Smooth muscle cell (in vitro differentiated cells): ENCODE measurements around the gene ZNF709. TPM values are rescaled to one million over a fixed set of nuclear protein-coding genes. Genes with fewer than 3 reads are reported as not detected.
A peak's percentile ranks its signal among the peaks of the same experiment; 100 is the strongest.

Source experiments
- DNase-seq: peaks from one replicate; lab custom pipeline; 2025; ENCODE audit not compliant: unreplicated experiment; lab: John Stamatoyannopoulos, UW
- H2AFZ ChIP-seq: fragments of 200-600 bp; sonication (generic); 2 replicates; pipeline ENCODE4 v1.6.0; 2016; ENCODE audit warnings: antibody characterized with exemption, low read depth, mild to moderate bottlenecking
- H3F3A ChIP-seq: fragments of 200-600 bp; sonication (generic); 2 replicates; pipeline ENCODE4 v1.6.0; 2017; ENCODE audit warnings: antibody characterized with exemption, low read depth
- H3K27ac ChIP-seq: fragments of 200-600 bp; sonication (generic); 2 replicates; pipeline ENCODE4 v1.5.1; 2016; ENCODE audit warnings: low read depth, mild to moderate bottlenecking
- H3K27me3 ChIP-seq: fragments of 200-600 bp; sonication (generic); 2 replicates; pipeline ENCODE4 v1.6.1; 2016; ENCODE audit warnings: low read depth, mild to moderate bottlenecking
- H3K36me3 ChIP-seq: fragments of 200-600 bp; sonication (generic); 2 replicates; pipeline ENCODE4 v1.5.1; 2016; ENCODE audit warnings: low read depth
- H3K4me1 ChIP-seq: fragments of 200-600 bp; sonication (generic); 2 replicates; pipeline ENCODE4 v1.5.1; 2016; ENCODE audit warnings: low read depth
- H3K4me2 ChIP-seq: fragments of 200-600 bp; sonication (generic); 2 replicates; pipeline ENCODE4 v1.6.0; 2016; ENCODE audit warnings: mild to moderate bottlenecking
- H3K4me3 ChIP-seq: fragments of 200-600 bp; sonication (generic); 2 replicates; pipeline ENCODE4 v1.5.1; 2016; ENCODE audit warnings: mild to moderate bottlenecking
- H3K79me2 ChIP-seq: fragments of 200-600 bp; sonication (generic); 2 replicates; pipeline ENCODE4 v1.6.0; 2016; ENCODE audit warnings: low read depth, mild to moderate bottlenecking
- H3K9ac ChIP-seq: fragments of 200-600 bp; sonication (generic); 2 replicates; pipeline ENCODE4 v1.6.0; 2016; ENCODE audit warnings: low read depth
- H3K9me3 ChIP-seq: fragments of 200-600 bp; sonication (generic); replicated peaks from 2 replicates; pipeline ENCODE4 v1.5.1; 2016; ENCODE audit warnings: low read depth
- H4K20me1 ChIP-seq: fragments of 200-600 bp; sonication (generic); 2 replicates; pipeline ENCODE4 v1.6.0; 2016; ENCODE audit warnings: low read depth
- WGBS: methylation state at CpG from one replicate; pipeline ENCODE4 v1.1.7; 2016; ENCODE audit warnings: low lambda C conversion rate; 5-methylcytosine and 5-hydroxymethylcytosine counted together
- polyA plus RNA-seq: library from polyadenylated mRNA; unstranded; fragments of >200 nt; fragmentation: Nextera tagmentation; extraction: Ambion mirVana; gene quantifications from 2 replicates; pipeline ENCODE4 v1.2.1, GENCODE V29; 2016
- total RNA-seq: library from RNA; depleted of rRNA; stranded (reverse); fragments of >200 nt; gene quantifications from 2 replicates; pipeline ENCODE4 v1.2.3, GENCODE V29; 2014
- TF ChIP-seq, protein P1 (sequence below): fragments of 200-600 bp; sonication (generic); IDR thresholded peaks from 2 replicates; pipeline ENCODE4 v1.5.1; 2017; ENCODE audit warnings: borderline replicate concordance, mild to moderate bottlenecking, antibody characterized with exemption; ENCODE audit not compliant: insufficient read depth, poor library complexity, severe bottlenecking

Gene ZNF709
- total RNA-seq, result 1.2 and 4.0 TPM in 2 replicates
- 0.29 and 1.4 TPM in 2 replicates for polyA plus RNA-seq

DNA sequence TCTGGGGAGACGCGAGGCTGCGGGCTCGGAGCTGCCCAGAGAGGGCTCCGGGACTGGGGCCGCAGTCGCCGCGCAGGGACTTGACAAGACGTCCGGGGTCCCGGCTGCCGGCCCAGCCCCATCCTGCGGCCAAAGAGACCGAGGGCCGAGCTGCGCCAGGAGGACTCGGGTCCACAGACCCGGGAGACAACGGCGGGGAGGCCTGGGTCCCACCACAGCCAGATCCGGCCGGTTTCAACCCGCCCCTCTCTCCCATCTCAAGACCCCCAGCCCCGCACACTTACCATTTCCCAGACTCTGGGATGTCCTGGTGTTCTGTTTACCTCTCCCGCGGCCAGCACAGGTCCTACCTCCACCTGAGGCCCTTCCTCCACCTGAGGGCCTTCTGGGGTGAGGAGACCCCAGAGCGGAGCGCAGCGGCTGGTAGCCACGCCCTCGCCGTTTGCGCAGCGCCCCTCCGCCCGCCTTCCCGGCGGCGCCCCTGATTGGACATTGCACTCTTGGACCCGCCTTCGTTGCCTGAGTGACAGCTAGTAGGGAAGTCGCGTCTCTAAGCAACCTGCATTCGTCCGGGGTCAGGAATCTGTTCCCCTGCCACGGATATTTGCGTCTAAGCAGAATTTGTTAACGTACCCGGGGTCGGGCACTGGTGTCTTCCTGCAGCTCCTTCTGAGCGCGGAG lies at the start of gene ZNF709:
Gene ZNF709, minus strand, starts transcription at position 446 of the 681 bp plus-strand sequence. Its CDS starts 159 bp downstream, at position 287.
- peak within 1 kb of the TSS; percentile 96 for H2AFZ ChIP-seq
- H4K20me1 ChIP-seq, result peaks cover 16% of the 10 kb centered on the region
- H3K4me1 ChIP-seq, result peaks cover 16% of the 10 kb centered on the region
- peak within 1 kb of the TSS; percentile 98 for H3K4me3 ChIP-seq
- H3F3A ChIP-seq, result no peaks in the 10 kb centered on the region
- DNase-seq, result peak; percentile 53
- H3K9me3 ChIP-seq, result no peaks in the 10 kb centered on the region
- peak within 1 kb of the TSS; percentile 92 for H3K4me2 ChIP-seq
- TF ChIP-seq, protein P1, sequence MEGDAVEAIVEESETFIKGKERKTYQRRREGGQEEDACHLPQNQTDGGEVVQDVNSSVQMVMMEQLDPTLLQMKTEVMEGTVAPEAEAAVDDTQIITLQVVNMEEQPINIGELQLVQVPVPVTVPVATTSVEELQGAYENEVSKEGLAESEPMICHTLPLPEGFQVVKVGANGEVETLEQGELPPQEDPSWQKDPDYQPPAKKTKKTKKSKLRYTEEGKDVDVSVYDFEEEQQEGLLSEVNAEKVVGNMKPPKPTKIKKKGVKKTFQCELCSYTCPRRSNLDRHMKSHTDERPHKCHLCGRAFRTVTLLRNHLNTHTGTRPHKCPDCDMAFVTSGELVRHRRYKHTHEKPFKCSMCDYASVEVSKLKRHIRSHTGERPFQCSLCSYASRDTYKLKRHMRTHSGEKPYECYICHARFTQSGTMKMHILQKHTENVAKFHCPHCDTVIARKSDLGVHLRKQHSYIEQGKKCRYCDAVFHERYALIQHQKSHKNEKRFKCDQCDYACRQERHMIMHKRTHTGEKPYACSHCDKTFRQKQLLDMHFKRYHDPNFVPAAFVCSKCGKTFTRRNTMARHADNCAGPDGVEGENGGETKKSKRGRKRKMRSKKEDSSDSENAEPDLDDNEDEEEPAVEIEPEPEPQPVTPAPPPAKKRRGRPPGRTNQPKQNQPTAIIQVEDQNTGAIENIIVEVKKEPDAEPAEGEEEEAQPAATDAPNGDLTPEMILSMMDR, result no peak
- H3K9ac ChIP-seq, result peak within 1 kb of the TSS; percentile 83
- under 1% methylated on average over 51 of the region's 53 CpGs for WGBS
- H3K79me2 ChIP-seq, result peaks cover 46% of the 10 kb centered on the region
- no peaks in the 10 kb centered on the region for H3K36me3 ChIP-seq
- no peaks in the 10 kb centered on the region for H3K27me3 ChIP-seq
- peak within 1 kb of the TSS; percentile 69 for H3K27ac ChIP-seq

DNA sequence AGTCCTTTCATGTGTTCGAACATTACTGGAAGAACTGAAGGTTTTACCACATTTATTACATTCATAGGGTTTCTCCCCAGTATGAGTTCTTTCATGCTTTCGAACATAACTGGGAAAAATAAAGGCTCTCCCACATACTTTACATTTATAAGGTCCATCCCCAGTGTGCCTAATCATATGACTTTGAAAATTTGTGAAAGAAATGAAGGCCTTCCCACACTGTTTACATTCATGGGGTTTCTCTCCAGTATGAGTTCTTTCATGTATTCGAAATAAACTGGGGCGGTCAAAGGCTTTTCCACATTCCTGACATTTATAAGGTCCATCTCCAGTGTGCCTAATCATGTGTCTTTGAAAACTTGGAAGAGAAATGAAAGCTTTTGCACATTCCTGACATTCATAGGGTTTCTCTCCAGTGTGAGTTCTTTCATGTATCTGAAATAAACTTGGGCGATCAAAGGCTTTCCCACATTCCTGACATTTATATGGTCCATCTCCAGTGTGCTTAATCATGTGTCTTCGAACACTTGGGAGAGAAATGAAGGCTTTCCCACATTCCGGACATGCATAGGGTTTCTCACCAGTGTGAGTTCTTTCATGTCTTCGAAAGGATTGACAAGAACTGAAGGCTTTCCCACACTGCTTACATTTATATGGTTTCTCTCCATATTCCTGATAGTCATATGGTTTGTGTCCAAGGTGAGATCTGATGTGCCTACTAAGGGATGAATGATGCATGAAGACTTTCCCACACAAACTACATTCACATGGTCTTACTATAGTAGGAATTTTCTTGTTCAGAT lies 42.6 kb upstream of the ZNF709 start:
- H3K4me2 ChIP-seq, result no peak overlapping the region
- peaks cover 17% of the 10 kb centered on the region for H3F3A ChIP-seq
- no peak for DNase-seq
- no peaks in the 10 kb centered on the region for H4K20me1 ChIP-seq
- no peaks in the 10 kb centered on the region for H3K27me3 ChIP-seq
- H3K4me1 ChIP-seq, result no peaks in the 10 kb centered on the region
- peaks cover 82% of the 10 kb centered on the region for H3K36me3 ChIP-seq
- H3K9me3 ChIP-seq, result peaks cover 94% of the 10 kb centered on the region
- WGBS, result 96% methylated on average over 8 of the region's 8 CpGs
- H2AFZ ChIP-seq, result no peak overlapping the region
- H3K4me3 ChIP-seq, result peak overlapping the region; percentile 22
- TF ChIP-seq, protein P1, result no peak
- H3K79me2 ChIP-seq, result peaks cover 20% of the 10 kb centered on the region
- no peak overlapping the region for H3K27ac ChIP-seq
- H3K9ac ChIP-seq, result no peak overlapping the region

DNA sequence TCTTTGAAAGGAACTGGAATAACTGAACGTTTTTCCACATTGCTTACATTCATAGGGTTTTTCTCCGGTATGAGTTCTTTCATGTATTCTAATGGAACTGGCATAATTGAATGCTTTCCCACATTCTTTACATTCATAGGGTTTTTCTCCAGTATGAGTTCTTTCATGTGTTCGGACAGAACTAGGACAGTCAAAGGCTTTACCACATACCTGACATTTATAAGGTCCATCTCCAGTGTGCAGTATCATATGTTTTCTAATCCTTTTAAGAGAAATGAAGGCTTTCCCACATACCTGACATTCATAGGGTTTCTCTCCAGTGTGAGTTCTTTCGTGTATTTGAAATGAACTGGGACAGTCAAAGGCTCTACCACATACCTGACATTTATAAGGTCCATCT lies 41.9 kb upstream of the ZNF709 start:
- 94% methylated on average over 4 of the region's 4 CpGs for WGBS
- TF ChIP-seq, protein P1, result no peak
- no peaks in the 10 kb centered on the region for H3K27me3 ChIP-seq
- H2AFZ ChIP-seq, result no peak overlapping the region
- no peaks in the 10 kb centered on the region for H4K20me1 ChIP-seq
- no peak overlapping the region for H3K9ac ChIP-seq
- peaks cover 17% of the 10 kb centered on the region for H3F3A ChIP-seq
- H3K9me3 ChIP-seq, result peaks cover 97% of the 10 kb centered on the region
- H3K4me3 ChIP-seq, result peak overlapping the region; percentile 22
- peaks cover 15% of the 10 kb centered on the region for H3K79me2 ChIP-seq
- no peaks in the 10 kb centered on the region for H3K4me1 ChIP-seq
- DNase-seq, result no peak
- H3K27ac ChIP-seq, result no peak overlapping the region
- H3K36me3 ChIP-seq, result peaks cover 82% of the 10 kb centered on the region
- H3K4me2 ChIP-seq, result no peak overlapping the region
